KMS-11 (cell line): Measurements from ENCODE around the gene RPUSD2.

Source experiments
- H2AFZ ChIP-seq: fragments of 200-600 bp; sonication (generic); 2 replicates; pipeline ENCODE4 v1.6.1; 2016; ENCODE audit warnings: antibody characterized with exemption, mixed run types, low read depth
- H3K27ac ChIP-seq: fragments of 200-600 bp; sonication (generic); 2 replicates; pipeline ENCODE4 v1.6.1; 2016; ENCODE audit warnings: mild to moderate bottlenecking, mixed run types
- H3K27me3 ChIP-seq: fragments of 200-600 bp; sonication (generic); 2 replicates; pipeline ENCODE4 v1.6.1; 2017; ENCODE audit warnings: mild to moderate bottlenecking, low read depth, mixed run types, moderate library complexity; ENCODE audit not compliant: insufficient read depth
- H3K36me3 ChIP-seq: fragments of 200-600 bp; sonication (generic); 2 replicates; pipeline ENCODE4 v1.6.1; 2017; ENCODE audit warnings: mild to moderate bottlenecking, mixed run types; ENCODE audit not compliant: insufficient read depth
- H3K4me1 ChIP-seq: fragments of 200-600 bp; sonication (generic); 2 replicates; pipeline ENCODE4 v1.6.1; 2016; ENCODE audit warnings: mild to moderate bottlenecking, low read depth, mixed run types; ENCODE audit not compliant: poor library complexity, severe bottlenecking
- H3K4me2 ChIP-seq: fragments of 200-600 bp; sonication (generic); 2 replicates; pipeline ENCODE4 v1.7.0; 2016; ENCODE audit warnings: mild to moderate bottlenecking, mixed run types
- H3K4me3 ChIP-seq: fragments of 200-600 bp; sonication (generic); IDR thresholded peaks from 2 replicates; pipeline ENCODE4 v1.6.1; 2017; ENCODE audit warnings: low read depth, low read length, mixed read lengths; ENCODE audit not compliant: insufficient read depth
- H3K79me2 ChIP-seq: fragments of 200-600 bp; sonication (generic); 2 replicates; pipeline ENCODE4 v1.6.1; 2016; ENCODE audit warnings: low read depth, mixed run types; ENCODE audit not compliant: insufficient read depth
- H3K9ac ChIP-seq: fragments of 200-600 bp; sonication (generic); 2 replicates; pipeline ENCODE4 v1.6.1; 2016; ENCODE audit warnings: mild to moderate bottlenecking, mixed run types
- H4K20me1 ChIP-seq: fragments of 200-600 bp; sonication (generic); 2 replicates; pipeline ENCODE4 v1.6.1; 2016; ENCODE audit warnings: mild to moderate bottlenecking, mixed run types; ENCODE audit not compliant: insufficient read depth
- CTCF ChIP-seq: fragments of 200-600 bp; sonication (generic); conservative IDR thresholded peaks from 2 replicates; pipeline ENCODE4 v1.6.1; 2017; ENCODE audit warnings: low read depth, mild to moderate bottlenecking, antibody characterized with exemption, low read length, moderate library complexity, mixed read lengths

Gene RPUSD2

GRCh38 chr15:40543082-40543481 is 26.0 kb upstream of the RPUSD2 start:
- Histone ChIP-seq H3K27ac (no peak overlapping the region; the same call in 1 of the 2 replicates), H2AFZ (no peak overlapping the region), H3K9ac (no peak overlapping the region), H4K20me1 (no peaks in the 10 kb centered on the region), H3K79me2 (no peaks in the 10 kb centered on the region), H3K4me3 (no peak overlapping the region), H3K36me3 (no peaks in the 10 kb centered on the region), H3K4me2 (peak overlapping the region; percentile 58), H3K27me3 (no peaks in the 10 kb centered on the region), H3K4me1 (peaks cover 59% of the 10 kb centered on the region)
- no peak for TF ChIP-seq CTCF

DNA sequence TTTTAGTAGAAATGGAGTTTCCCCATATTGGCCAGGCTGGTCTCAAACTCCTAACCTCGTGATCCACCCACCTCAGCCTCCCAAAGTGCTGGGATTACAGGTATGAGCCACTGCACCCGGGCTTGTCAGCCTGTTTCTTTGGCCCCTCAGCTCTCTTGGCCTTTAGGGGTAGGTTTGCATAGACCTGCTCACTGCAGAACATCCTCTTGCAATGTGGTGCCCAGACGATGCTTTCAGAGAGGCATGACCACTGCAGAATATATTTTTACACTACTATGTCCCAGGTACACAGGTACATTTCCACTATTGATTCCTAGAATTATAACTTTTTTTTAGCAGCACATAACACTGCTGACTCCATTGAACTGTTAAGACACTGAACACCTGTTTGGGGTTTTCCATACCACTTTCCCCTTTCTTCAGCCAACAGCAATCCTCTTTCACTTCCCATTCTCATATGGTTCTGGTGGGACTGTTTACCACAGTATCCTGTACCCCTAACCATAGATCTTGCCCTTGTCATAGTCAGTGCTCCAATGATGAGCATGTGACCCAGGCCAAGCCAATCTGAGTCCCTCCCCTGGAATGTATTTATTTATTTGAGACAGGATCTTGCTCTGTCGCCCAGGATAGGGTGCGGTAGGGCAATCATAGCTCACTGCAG is 25.3 kb upstream of the RPUSD2 start:
- Histone ChIP-seq H3K4me3 (no peak overlapping the region), H3K27ac (no peak overlapping the region; the same call in 1 of the 2 replicates), H4K20me1 (no peaks in the 10 kb centered on the region), H3K27me3 (no peaks in the 10 kb centered on the region), H3K4me1 (peaks cover 59% of the 10 kb centered on the region), H3K36me3 (no peaks in the 10 kb centered on the region), H3K79me2 (no peaks in the 10 kb centered on the region), H3K9ac (no peak overlapping the region), H3K4me2 (peak overlapping the region; percentile 58), H2AFZ (no peak overlapping the region)
- no peak for TF ChIP-seq CTCF

- Histone ChIP-seq H3K27me3 (no peaks in the 10 kb centered on the region), H3K9ac (no peak overlapping the region), H3K79me2 (no peaks in the 10 kb centered on the region), H3K4me2 (no peak overlapping the region), H2AFZ (no peak overlapping the region), H3K4me3 (no peak overlapping the region), H3K27ac (no peak overlapping the region), H3K36me3 (no peaks in the 10 kb centered on the region), H4K20me1 (no peaks in the 10 kb centered on the region), H3K4me1 (peaks cover 73% of the 10 kb centered on the region)
- TF ChIP-seq CTCF: no peak
Observed at GRCh38 chr15:40545457-40545856, 23.6 kb upstream of the RPUSD2 start.

- TF ChIP-seq CTCF: no peak
- Histone ChIP-seq H3K27me3 (no peaks in the 10 kb centered on the region), H4K20me1 (no peaks in the 10 kb centered on the region), H3K4me2 (no peak overlapping the region), H3K27ac (no peak overlapping the region), H3K4me3 (no peak overlapping the region), H3K79me2 (no peaks in the 10 kb centered on the region), H2AFZ (no peak overlapping the region), H3K36me3 (no peaks in the 10 kb centered on the region), H3K9ac (no peak overlapping the region), H3K4me1 (peaks cover 70% of the 10 kb centered on the region)
Observed at GRCh38 chr15:40548610-40549009, 20.5 kb upstream of the RPUSD2 start.
